Measurements from ENCODE around the gene ABHD11.

The ABHD11 gene

DNA sequence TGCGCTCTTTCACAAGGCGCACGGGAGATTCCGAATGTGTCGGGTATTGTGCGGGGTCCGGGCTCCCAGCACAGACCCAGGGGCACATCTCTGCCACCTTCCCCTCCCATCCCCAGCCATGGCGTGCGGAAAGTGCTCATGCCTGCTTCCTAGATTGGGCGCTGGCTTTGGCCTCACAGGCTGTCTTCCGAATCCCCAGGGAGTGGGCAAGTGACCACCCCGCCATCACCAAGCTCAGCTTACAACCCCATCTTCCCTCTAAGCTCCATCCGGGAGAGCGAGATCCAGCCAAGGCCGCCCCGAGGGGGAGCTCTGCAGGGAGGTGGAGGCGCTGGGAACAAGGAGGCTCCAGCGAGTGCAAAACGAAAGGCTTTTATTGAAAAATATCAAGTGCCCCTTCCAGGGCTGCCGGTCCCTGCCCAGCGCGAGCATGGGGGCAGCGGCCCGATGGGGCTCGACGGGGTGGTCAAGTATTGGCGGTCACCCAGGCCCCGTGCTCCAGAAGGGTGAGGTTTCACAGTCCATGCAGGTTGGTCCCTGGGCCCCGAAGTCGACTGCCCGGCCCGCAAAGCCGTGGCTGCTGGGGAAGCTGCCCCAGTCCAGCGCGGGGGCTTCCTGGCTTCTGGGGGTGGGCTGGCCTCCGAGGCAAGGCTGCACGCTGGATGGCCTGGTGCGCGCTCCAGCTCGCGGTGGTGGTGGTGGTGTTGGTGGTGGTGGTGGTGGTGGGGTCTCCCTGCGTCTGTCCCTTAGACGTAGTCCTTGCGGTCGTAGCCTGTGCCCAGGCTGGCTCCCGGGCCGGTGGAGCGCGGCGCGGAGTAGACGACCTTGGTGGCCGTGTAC, 30.3 kb upstream of the ABHD11 start:
- Histone ChIP-seq H3K4me1 (ENCODE audit: insufficient read depth, low read length, severe bottlenecking) (no peaks in the 10 kb centered on the region), H3K27me3 (ENCODE audit: insufficient read depth, low read length) (no peaks in the 10 kb centered on the region), H3K27ac (ENCODE audit: low read depth, low read length, poor library complexity, severe bottlenecking) (no peak overlapping the region), H3K9ac (ENCODE audit: low read length) (no peak overlapping the region), H3K36me3 (ENCODE audit: insufficient read depth, low read length) (no peaks in the 10 kb centered on the region), H3F3A (ENCODE audit: insufficient read depth, low read length) (no peaks in the 10 kb centered on the region), H3K9me3 (ENCODE audit: low read length) (no peaks in the 10 kb centered on the region), H3K4me3 (ENCODE audit: low read depth, low read length, poor library complexity, severe bottlenecking) (no peak overlapping the region), H3K79me2 (ENCODE audit: insufficient read depth, low read length) (no peaks in the 10 kb centered on the region), H2AFZ (ENCODE audit: low read length) (no peak overlapping the region), H3K4me2 (ENCODE audit: low read length) (no peak overlapping the region), H4K20me1 (ENCODE audit: insufficient read depth, low read length) (no peaks in the 10 kb centered on the region), H3K9me2 (ENCODE audit: low read depth, low read length) (no peaks in the 10 kb centered on the region)
- TF ChIP-seq CTCF (IDR thresholded peaks at IDR 0.05; ENCODE audit: low read length) (no peak), EZH2 (IDR thresholded peaks at IDR 0.05; ENCODE audit: borderline replicate concordance, low read length) (no peak)

GRCh38 chr7:73766556-73767229, 28.1 kb upstream of the ABHD11 start:
- H3K36me3 ChIP-seq (ENCODE audit: insufficient read depth, low read length): no peaks in the 10 kb centered on the region
- peaks cover 5% of the 10 kb centered on the region; the same call in 1 of the 2 replicates for H3K27me3 ChIP-seq (ENCODE audit: insufficient read depth, low read length)
- no peak overlapping the region for H2AFZ ChIP-seq (ENCODE audit: low read length)
- H3K9me3 ChIP-seq (ENCODE audit: low read length): no peaks in the 10 kb centered on the region
- no peaks in the 10 kb centered on the region for H3F3A ChIP-seq (ENCODE audit: insufficient read depth, low read length)
- TF ChIP-seq CTCF (IDR thresholded peaks at IDR 0.05; ENCODE audit: low read length) (no peak), EZH2 (IDR thresholded peaks at IDR 0.05; ENCODE audit: borderline replicate concordance, low read length) (no peak)
- no peak overlapping the region for H3K4me3 ChIP-seq (ENCODE audit: low read depth, low read length, poor library complexity, severe bottlenecking)
- H4K20me1 ChIP-seq (ENCODE audit: insufficient read depth, low read length): no peaks in the 10 kb centered on the region
- H3K4me2 ChIP-seq (ENCODE audit: low read length): no peak overlapping the region
- no peaks in the 10 kb centered on the region for H3K9me2 ChIP-seq (ENCODE audit: low read depth, low read length)
- H3K27ac ChIP-seq (ENCODE audit: low read depth, low read length, poor library complexity, severe bottlenecking): no peak overlapping the region
- no peaks in the 10 kb centered on the region for H3K79me2 ChIP-seq (ENCODE audit: insufficient read depth, low read length)
- no peaks in the 10 kb centered on the region for H3K4me1 ChIP-seq (ENCODE audit: insufficient read depth, low read length, severe bottlenecking)
- no peak overlapping the region for H3K9ac ChIP-seq (ENCODE audit: low read length)

- Histone ChIP-seq H3K4me2 (ENCODE audit: low read length) (no peak overlapping the region), H4K20me1 (ENCODE audit: insufficient read depth, low read length) (no peaks in the 10 kb centered on the region), H3K27me3 (ENCODE audit: insufficient read depth, low read length) (peaks cover 6% of the 10 kb centered on the region; the same call in 1 of the 2 replicates), H3K9ac (ENCODE audit: low read length) (no peak overlapping the region), H3K4me3 (ENCODE audit: low read depth, low read length, poor library complexity, severe bottlenecking) (no peak overlapping the region), H3K9me2 (ENCODE audit: low read depth, low read length) (no peaks in the 10 kb centered on the region), H3F3A (ENCODE audit: insufficient read depth, low read length) (no peaks in the 10 kb centered on the region), H3K27ac (ENCODE audit: low read depth, low read length, poor library complexity, severe bottlenecking) (no peak overlapping the region), H3K4me1 (ENCODE audit: insufficient read depth, low read length, severe bottlenecking) (no peaks in the 10 kb centered on the region), H3K36me3 (ENCODE audit: insufficient read depth, low read length) (no peaks in the 10 kb centered on the region), H3K9me3 (ENCODE audit: low read length) (no peaks in the 10 kb centered on the region), H3K79me2 (ENCODE audit: insufficient read depth, low read length) (no peaks in the 10 kb centered on the region), H2AFZ (ENCODE audit: low read length) (no peak overlapping the region)
- TF ChIP-seq CTCF (IDR thresholded peaks at IDR 0.05; ENCODE audit: low read length) (no peak), EZH2 (IDR thresholded peaks at IDR 0.05; ENCODE audit: borderline replicate concordance, low read length) (no peak)
These were observed 24.0 kb upstream of the ABHD11 start for GRCh38 chr7:73762659-73762999.

All from OCI-LY1 (cell line).